Cardiac muscle cell (in vitro differentiated cells and primary cell): ENCODE data around the gene PJA2. TPM values are rescaled to one million over a fixed set of nuclear protein-coding genes. Genes with fewer than 3 reads are reported as not detected.

Source experiments
- DNase-seq, 2 donors: peaks; one replicate each; pipeline versions ENCODE4 v3.0.0 to v3.0.0-alpha.2; 2010 to 2017; ENCODE audit warnings: low read depth in 1 of 2, low spot score in 1 of 2
- H3K27ac ChIP-seq: fragments of 200-600 bp; sonication (generic); 2 replicates; pipeline ENCODE4 v1.5.1; 2016
- H3K27me3 ChIP-seq: fragments of 200-600 bp; sonication (generic); 2 replicates; pipeline ENCODE4 v1.6.0; 2016; ENCODE audit warnings: control low read depth
- H3K36me3 ChIP-seq: fragments of 200-600 bp; sonication (generic); 2 replicates; pipeline ENCODE4 v1.5.1; 2016; ENCODE audit warnings: control low read depth
- H3K4me1 ChIP-seq: fragments of 200-600 bp; sonication (generic); 2 replicates; pipeline ENCODE4 v1.8.1; 2017; ENCODE audit warnings: low read depth, mild to moderate bottlenecking, mixed run types
- H3K4me3 ChIP-seq: fragments of 200-600 bp; sonication (generic); 2 replicates; pipeline ENCODE4 v1.5.1; 2016; ENCODE audit warnings: mild to moderate bottlenecking
- H3K9me3 ChIP-seq: fragments of 200-600 bp; sonication (generic); 2 replicates; pipeline ENCODE4 v1.5.1; 2017; ENCODE audit warnings: low read depth, mild to moderate bottlenecking, control low read depth
- CTCF ChIP-seq: IDR thresholded peaks from 2 replicates; pipeline ENCODE4 v1.5.1; 2012; ENCODE audit warnings: low read depth, mild to moderate bottlenecking, low read length
- polyA plus RNA-seq: library from polyadenylated mRNA; unstranded; fragments of >200 nt; fragmentation: Nextera tagmentation; extraction: Ambion mirVana; gene quantifications from 2 replicates; pipeline ENCODE4 v1.2.1, GENCODE V29; 2016
- total RNA-seq: library from RNA; depleted of rRNA; stranded (reverse); fragments of >200 nt; gene quantifications from 2 replicates; pipeline ENCODE4 v1.2.3, GENCODE V29; 2016

PJA2 gene
- total and polyA plus RNA-seq, 2 experiments from 2014 or later: 71.8 to 73.6 TPM

DNA sequence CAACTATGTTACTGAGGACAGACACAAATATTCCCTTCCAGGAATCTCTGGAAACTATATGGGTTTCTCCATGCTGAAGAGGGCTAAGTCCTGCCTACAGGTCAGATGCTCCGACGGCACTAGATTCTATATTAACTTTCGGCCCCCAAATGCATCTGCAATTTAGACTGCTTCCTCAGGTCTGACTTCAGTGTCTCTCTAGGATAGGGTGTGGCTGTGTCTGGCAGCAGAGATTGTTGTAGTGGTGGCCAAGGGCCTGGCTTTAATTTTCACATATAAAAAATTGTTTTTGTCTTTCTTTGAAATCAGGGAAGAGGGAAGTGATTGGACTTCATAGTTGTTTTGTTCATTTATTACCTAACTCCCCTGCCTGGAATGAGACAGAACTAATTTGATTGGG, 101.8 kb downstream of the PJA2 start:
- no peak for DNase-seq
- TF ChIP-seq CTCF: no peak
- Histone ChIP-seq H3K27ac (no peak overlapping the region), H3K27me3 (no peaks in the 10 kb centered on the region), H3K4me3 (no peak overlapping the region), H3K4me1 (no peaks in the 10 kb centered on the region), H3K9me3 (no peaks in the 10 kb centered on the region), H3K36me3 (no peaks in the 10 kb centered on the region)

DNA sequence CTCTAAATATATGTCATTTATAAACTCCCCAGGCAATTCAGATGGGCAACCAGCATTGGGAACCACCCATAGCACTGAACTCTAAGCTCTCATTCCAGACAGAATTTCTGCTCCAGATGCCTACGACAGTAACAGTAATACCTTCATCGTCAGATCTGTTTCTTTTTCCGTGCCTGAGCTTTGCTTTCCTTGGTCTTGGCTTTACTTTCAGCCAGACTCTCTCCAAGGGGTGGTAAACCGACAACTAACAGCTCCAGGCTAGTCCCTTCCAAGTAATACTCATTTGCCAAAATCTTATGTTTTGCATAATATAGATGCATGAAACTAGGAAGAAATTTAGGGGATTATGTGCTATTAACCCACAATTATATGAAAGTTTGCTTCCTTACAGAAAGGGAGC, 102.3 kb downstream of the PJA2 start:
- no peaks in the 10 kb centered on the region for H3K36me3 ChIP-seq
- DNase-seq: no peak
- TF ChIP-seq CTCF: no peak
- H3K27me3 ChIP-seq: no peaks in the 10 kb centered on the region
- H3K9me3 ChIP-seq: no peaks in the 10 kb centered on the region
- no peak overlapping the region for H3K27ac ChIP-seq
- H3K4me3 ChIP-seq: no peak overlapping the region
- no peaks in the 10 kb centered on the region for H3K4me1 ChIP-seq

DNA sequence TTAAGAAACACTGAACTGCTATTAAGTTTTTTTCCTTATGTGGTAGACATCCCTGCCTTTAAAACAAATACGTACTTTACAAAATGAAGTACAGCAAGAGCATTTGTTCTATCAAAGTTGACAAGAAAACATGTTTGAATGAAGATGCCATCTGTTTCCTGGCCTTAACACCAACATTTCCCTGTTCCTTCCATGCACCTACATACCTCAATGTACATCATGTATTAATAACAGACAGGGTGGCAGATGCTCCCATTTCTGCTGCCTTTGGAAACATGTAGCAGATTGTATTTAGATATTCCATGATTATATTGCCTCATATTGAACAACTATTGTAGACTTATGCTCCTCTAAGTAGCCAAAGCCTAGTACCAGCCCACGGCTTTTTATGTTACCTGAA, 104.4 kb downstream of the PJA2 start:
- no peak overlapping the region for H3K27ac ChIP-seq
- no peak for DNase-seq
- no peak for TF ChIP-seq CTCF
- no peaks in the 10 kb centered on the region for H3K36me3 ChIP-seq
- H3K4me1 ChIP-seq: no peaks in the 10 kb centered on the region
- no peaks in the 10 kb centered on the region for H3K27me3 ChIP-seq
- no peaks in the 10 kb centered on the region for H3K9me3 ChIP-seq
- no peak overlapping the region for H3K4me3 ChIP-seq

DNA sequence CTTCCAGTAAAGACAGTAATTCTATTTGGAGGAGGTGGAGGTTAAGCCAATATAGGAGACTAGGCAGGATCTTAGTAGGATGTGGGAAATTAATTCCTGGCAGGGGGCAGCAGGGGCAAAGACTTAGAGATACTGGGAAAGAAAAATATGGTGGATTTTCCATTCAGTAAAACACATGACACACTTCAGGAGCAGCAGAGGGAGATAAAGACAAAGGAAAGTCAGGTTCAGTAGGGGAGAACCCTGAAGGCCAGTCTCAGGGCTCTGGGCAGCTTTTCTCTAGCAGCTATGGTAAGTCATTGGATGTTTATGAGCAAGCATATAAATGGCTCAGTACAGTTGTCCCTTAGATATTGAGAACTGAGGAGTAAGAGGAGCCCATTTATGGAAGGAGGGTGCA, 105.5 kb downstream of the PJA2 start:
- no peak for TF ChIP-seq CTCF
- H3K4me3 ChIP-seq: no peak overlapping the region

DNA sequence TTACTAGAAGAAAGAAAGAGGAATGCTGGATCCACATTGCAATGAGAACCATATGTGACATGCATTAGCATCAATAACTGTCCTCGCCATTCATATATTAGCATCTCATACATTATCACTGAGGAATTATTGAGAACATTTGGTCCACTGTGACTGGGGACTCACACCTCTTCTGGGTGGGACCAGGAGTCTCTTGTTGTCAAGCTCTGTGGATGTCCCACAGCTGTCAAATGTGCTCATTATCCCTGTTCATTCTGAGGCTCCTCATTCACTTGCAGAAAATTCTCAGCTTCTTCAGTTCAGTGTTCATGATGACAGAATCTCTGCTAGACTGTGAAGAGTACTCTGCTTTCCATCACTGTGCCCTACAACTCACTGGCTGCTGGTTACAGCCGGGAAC, 109.4 kb downstream of the PJA2 start:
- no peaks in the 10 kb centered on the region for H3K9me3 ChIP-seq
- H3K27ac ChIP-seq: no peak overlapping the region
- no peak for TF ChIP-seq CTCF
- DNase-seq: no peak
- no peaks in the 10 kb centered on the region for H3K27me3 ChIP-seq
- no peaks in the 10 kb centered on the region for H3K36me3 ChIP-seq
- no peaks in the 10 kb centered on the region for H3K4me1 ChIP-seq
- H3K4me3 ChIP-seq: no peak overlapping the region

More for the DNA sequence above, 105.5 kb downstream of the PJA2 start:
- DNase-seq: no peak
- no peaks in the 10 kb centered on the region for H3K27me3 ChIP-seq
- H3K4me1 ChIP-seq: no peaks in the 10 kb centered on the region
- H3K9me3 ChIP-seq: no peaks in the 10 kb centered on the region
- H3K27ac ChIP-seq: no peak overlapping the region
- H3K36me3 ChIP-seq: no peaks in the 10 kb centered on the region

DNA sequence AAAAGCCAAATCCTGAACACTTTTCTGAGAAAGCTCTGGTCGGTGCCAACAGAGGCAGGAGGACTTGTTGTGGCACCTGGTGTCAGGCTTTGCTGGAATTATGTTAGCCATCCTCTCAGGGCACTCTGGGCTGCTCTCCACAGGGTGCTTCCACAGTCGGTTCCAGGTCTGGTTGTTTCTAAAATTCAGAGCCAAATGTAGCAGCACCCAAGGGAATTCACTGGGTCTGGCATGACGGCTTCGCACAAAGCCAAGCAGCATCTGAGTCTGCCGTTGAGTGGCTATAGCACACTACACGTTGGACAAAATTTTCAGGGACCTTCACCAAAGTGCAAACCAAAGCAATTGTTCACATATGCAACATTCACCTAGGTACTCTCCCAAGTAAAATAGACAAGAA, 110.2 kb downstream of the PJA2 start:
- Histone ChIP-seq H3K36me3 (no peaks in the 10 kb centered on the region), H3K4me3 (no peak overlapping the region), H3K27ac (no peak overlapping the region), H3K9me3 (no peaks in the 10 kb centered on the region), H3K4me1 (no peaks in the 10 kb centered on the region), H3K27me3 (no peaks in the 10 kb centered on the region)
- TF ChIP-seq CTCF: no peak
- DNase-seq: no peak
